Measurements from ENCODE around the gene TAS2R14. TPM values are rescaled to one million over a fixed set of nuclear protein-coding genes. Genes with fewer than 3 reads are reported as not detected.

Gene TAS2R14
- total and polyA plus RNA-seq, 2 of the 8 experiments (the other 6 are each of a cell fraction or from before 2014, with no cell fraction given), result 0.80 to 1.1 TPM

GRCh38 chr12:10943167-10943566, 4.1 kb upstream of the TAS2R14 start:
- Histone ChIP-seq H4K8ac (ENCODE audit: extremely low read depth, insufficient read depth, low read length) (no peak overlapping the region), H3K9ac (replicated peaks in 1 of 4; ENCODE audit: extremely low read depth in 1 of 4, low read depth in 3 of 4, low read length in 3 of 4) (no peak overlapping the region), H3K4me3 (ENCODE audit: extremely low read depth in 1 of 4, insufficient read depth in 2 of 4, low read depth in 3 of 4, low read length in 4 of 4) (no peak overlapping the region), H4K5ac (ENCODE audit: insufficient read length, low read depth, low read length) (no peak overlapping the region), H3K56ac (replicated peaks; ENCODE audit: insufficient read length, low read depth, low read length) (no peak overlapping the region), H3K27ac (ENCODE audit: low read depth, low read length) (no peak overlapping the region), H4K20me1 (replicated peaks in 1 of 2; ENCODE audit: control insufficient read depth in 1 of 2, insufficient read depth in 2 of 2, low read length in 2 of 2) (no peaks in the 10 kb centered on the region), H3K4ac (replicated peaks; ENCODE audit: insufficient read length, low read depth, low read length) (no peak overlapping the region), H3K4me1 (replicated peaks in 1 of 4; ENCODE audit: control insufficient read depth in 3 of 4, insufficient read depth in 4 of 4, low read length in 3 of 4) (peaks cover 0 to 5% (median 0%) of the 10 kb centered on the region in 4 experiments; a peak in 3 of 7 replicates), H2AK5ac (ENCODE audit: low read depth, low read length) (no peak overlapping the region), H3K79me2 (ENCODE audit: control insufficient read depth in 1 of 2, insufficient read depth in 2 of 2, low read length in 2 of 2) (no peaks in the 10 kb centered on the region), H3K4me2 (ENCODE audit: insufficient read depth in 1 of 2, low read depth in 2 of 2, low read length in 2 of 2) (no peak overlapping the region), H2BK5ac (ENCODE audit: low read depth, low read length) (no peak overlapping the region), H3K14ac (ENCODE audit: insufficient read length) (no peak overlapping the region), H2BK12ac (ENCODE audit: low read depth, low read length) (no peak overlapping the region), H3K23ac (ENCODE audit: insufficient read length) (no peak overlapping the region), H2AFZ (ENCODE audit: low read length) (no peak overlapping the region), H3K79me1 (ENCODE audit: low read depth, low read length) (no peaks in the 10 kb centered on the region; the same call in 1 of the 2 replicates), H3K9me3 (ENCODE audit: insufficient read depth in 2 of 2, low read depth in 1 of 2, low read length in 1 of 2) (peaks cover 8 to 16% of the 10 kb centered on the region in 2 experiments; a peak in 3 of 4 replicates), H3K18ac (ENCODE audit: extremely low read depth, low read length) (no peak overlapping the region), H3K36me3 (ENCODE audit: control insufficient read depth in 2 of 4, insufficient read depth in 4 of 4, low read length in 3 of 4) (peaks cover 0 to 2% (median 0%) of the 10 kb centered on the region in 4 experiments; a peak in 2 of 8 replicates), H2BK15ac (ENCODE audit: low read length) (no peak overlapping the region), H2BK20ac (ENCODE audit: low read length) (no peak overlapping the region), H4K91ac (replicated peaks; ENCODE audit: insufficient read length, low read length) (no peak overlapping the region), H3K23me2 (ENCODE audit: low read depth, low read length) (no peaks in the 10 kb centered on the region), H2BK120ac (replicated peaks; ENCODE audit: low read depth, low read length) (no peak overlapping the region), H3K27me3 (replicated peaks in 1 of 4; ENCODE audit: control insufficient read depth in 3 of 4, extremely low read depth in 1 of 4, insufficient read depth in 3 of 4, low read length in 3 of 4) (no peaks in the 10 kb centered on the region)
- TF ChIP-seq, protein P1, sequence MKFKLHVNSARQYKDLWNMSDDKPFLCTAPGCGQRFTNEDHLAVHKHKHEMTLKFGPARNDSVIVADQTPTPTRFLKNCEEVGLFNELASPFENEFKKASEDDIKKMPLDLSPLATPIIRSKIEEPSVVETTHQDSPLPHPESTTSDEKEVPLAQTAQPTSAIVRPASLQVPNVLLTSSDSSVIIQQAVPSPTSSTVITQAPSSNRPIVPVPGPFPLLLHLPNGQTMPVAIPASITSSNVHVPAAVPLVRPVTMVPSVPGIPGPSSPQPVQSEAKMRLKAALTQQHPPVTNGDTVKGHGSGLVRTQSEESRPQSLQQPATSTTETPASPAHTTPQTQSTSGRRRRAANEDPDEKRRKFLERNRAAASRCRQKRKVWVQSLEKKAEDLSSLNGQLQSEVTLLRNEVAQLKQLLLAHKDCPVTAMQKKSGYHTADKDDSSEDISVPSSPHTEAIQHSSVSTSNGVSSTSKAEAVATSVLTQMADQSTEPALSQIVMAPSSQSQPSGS (IDR thresholded peaks at IDR 0.05; ENCODE audit: low read length), result no peak
- TF ChIP-seq KDM1A (IDR thresholded peaks at IDR 0.05; ENCODE audit: borderline replicate concordance, low read length), result no peak
- no peak for TF ChIP-seq RNF2 (IDR thresholded peaks at IDR 0.05; ENCODE audit: borderline replicate concordance, low read depth, low read length, missing control alignments, poor library complexity, severe bottlenecking)
- CTCF ChIA-PET (ENCODE audit: partially characterized antibody), result interaction anchor here (0.9 to 2.0 kb wide), 5 partner anchors 9 to 543 kb away, joined by 3 to 8 read pairs (median 4); no protein-coding TSS in a partner anchor
- POLR2A ChIA-PET (ENCODE audit: partially characterized antibody), result interaction anchor here (0.7 kb wide), 1 partner anchor 329 kb away, joined by 3 read pairs; the partner anchor contains the start of gene MAGOHB
- FAIRE-seq (no peak), DNase-seq (ENCODE audit: low read depth in 1 of 2, low spot score in 2 of 2) (no peak)
- WGBS, 2 experiments (ENCODE audit: extremely low coverage in 1 of 2, insufficient coverage in 1 of 2, insufficient read length in 1 of 2, insufficient replicate concordance in 2 of 2, low coverage in 1 of 2, low lambda C conversion rate in 2 of 2, missing lambda C conversion rate in 1 of 2), result 85% methylated on average over 2 of the region's 2 CpGs; no CpG with 5 or more reads in 1 of the 2 experiments

Data from H1 (cell line).